ENCODE results near the gene RASSF7.

Gene RASSF7

GRCh38 chr11:532527-532985 lies 28.2 kb upstream of the RASSF7 start:
- intact Hi-C loops (cut with DNase I; ENCODE audit: low total_unique reads) = loop anchor here (2.0 to 10.0 kb wide), 2 partner anchors 78 to 228 kb away; partner anchors contain the start of gene IFITM2
- Histone ChIP-seq H3K9me3 (no peaks in the 10 kb centered on the region), H3K4me1 (peaks cover 3 to 40% (median 32%) of the 10 kb centered on the region in 4 donors), H3K36me3 (peaks cover 22 to 45% (median 24%) of the 10 kb centered on the region in 3 donors), H3K27ac (no peak overlapping the region), H3K4me3 (no peak overlapping the region), H3K27me3 (peaks cover 0 to 7% of the 10 kb centered on the region in 2 donors)
- peak in 1 of 2 donors; percentile 68 for DNase-seq
- no peak for TF ChIP-seq CTCF (IDR thresholded peaks at IDR 0.05)

DNA sequence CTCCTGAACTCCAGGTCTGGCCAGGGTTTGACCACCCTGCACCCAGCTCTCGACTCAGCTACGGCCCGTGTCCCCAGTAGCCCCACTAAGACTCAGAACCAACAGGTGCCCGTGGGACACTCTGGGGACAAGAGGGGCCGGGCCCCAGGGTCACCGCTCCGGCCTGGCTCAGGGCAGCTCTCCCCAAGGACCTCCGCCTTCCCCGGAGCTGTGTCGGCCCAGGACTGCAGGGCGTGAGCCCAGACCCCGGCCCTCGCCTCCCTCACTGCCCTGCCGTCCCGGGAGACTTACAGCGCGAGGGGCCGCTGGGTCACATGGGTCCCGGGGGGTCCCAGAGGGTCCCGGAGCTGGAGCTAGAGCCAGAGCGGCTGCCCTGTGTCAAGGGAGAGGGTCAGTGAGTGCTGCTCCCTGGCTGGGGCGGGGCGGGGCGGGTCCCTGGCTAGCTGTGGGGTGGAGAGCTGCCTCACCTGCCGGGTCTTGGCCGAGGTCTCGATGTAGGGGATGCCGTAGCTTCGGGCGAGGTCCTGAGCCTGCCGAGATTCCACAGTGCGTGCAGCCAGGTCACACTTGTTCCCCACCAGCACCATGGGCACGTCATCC lies 27.7 kb upstream of the RASSF7 start:
- DNase-seq = peak in 1 of 2 donors; percentile 65

GRCh38 chr11:533586-534395 lies 27.0 kb upstream of the RASSF7 start:
- peak overlapping the region; percentile 81 to 98 for H3K4me3 ChIP-seq
- peaks cover 3 to 44% (median 34%) of the 10 kb centered on the region in 4 donors for H3K4me1 ChIP-seq
- peaks cover 22 to 45% (median 24%) of the 10 kb centered on the region in 3 donors for H3K36me3 ChIP-seq
- intact Hi-C loops (cut with DNase I; ENCODE audit: low total_unique reads) = loop anchor here (2.0 to 10.0 kb wide), 2 partner anchors 77 to 229 kb away; partner anchors contain the start of gene IFITM2
- H3K9me3 ChIP-seq = no peaks in the 10 kb centered on the region
- H3K27me3 ChIP-seq = peaks cover 0 to 11% of the 10 kb centered on the region in 2 donors
- DNase-seq = peak in 1 of 2 donors; percentile 68
- TF ChIP-seq CTCF (IDR thresholded peaks at IDR 0.05) = no peak
- peak overlapping the region; percentile 76 to 78 for H3K27ac ChIP-seq

More for the DNA sequence above, 27.7 kb upstream of the RASSF7 start:
- Histone ChIP-seq H3K4me3 (no peak overlapping the region), H3K27ac (no peak overlapping the region), H3K27me3 (peaks cover 0 to 11% of the 10 kb centered on the region in 2 donors), H3K9me3 (no peaks in the 10 kb centered on the region), H3K36me3 (peaks cover 22 to 45% (median 24%) of the 10 kb centered on the region in 3 donors), H3K4me1 (peaks cover 3 to 44% (median 34%) of the 10 kb centered on the region in 4 donors)
- intact Hi-C loops (cut with DNase I; ENCODE audit: low total_unique reads) = loop anchor here (2.0 to 10.0 kb wide), 2 partner anchors 78 to 228 kb away; partner anchors contain the start of gene IFITM2
- no peak for TF ChIP-seq CTCF (IDR thresholded peaks at IDR 0.05)

DNA sequence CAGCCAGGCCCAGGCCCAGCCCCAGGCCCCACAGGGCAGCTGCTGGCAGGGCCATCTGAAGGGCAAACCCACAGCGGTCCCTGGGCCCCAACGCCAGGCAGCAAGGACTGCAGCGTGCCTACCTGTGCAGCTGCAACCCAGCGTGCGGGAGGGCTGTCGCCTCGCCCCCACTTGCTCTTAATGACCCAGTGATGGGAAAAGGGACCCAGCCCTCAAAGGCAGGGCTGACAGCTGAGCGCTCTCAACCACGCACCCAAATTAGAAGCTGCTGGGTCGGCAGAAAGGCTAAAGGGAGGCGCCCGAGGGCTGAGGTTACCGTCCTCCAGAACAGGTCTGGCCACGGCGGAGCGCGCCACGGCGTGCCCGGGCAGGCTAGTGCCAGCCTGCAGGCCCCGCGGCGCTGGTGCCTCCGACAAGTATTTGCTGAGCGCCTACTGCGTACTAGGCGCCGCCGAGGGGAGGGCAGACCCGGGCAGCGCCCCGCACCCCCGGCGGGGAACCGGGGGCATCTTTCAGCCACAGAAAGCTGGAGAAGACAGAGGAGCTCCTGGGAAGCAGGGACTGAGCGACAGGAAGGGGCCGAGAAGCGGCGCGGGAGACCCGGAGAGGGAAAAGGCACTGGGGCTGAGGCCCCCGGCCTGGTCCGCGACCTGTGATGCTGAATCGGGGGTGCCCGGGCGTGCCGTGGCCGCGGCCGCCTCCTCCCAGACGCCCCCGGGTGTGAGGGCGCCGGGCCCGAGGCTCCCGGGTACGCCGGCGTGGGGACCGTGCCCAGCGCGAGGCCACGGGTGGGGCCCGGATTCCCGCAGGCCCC lies 26.2 kb upstream of the RASSF7 start:
- peaks cover 0 to 11% of the 10 kb centered on the region in 2 donors for H3K27me3 ChIP-seq
- peak overlapping the region; percentile 76 to 78 for H3K27ac ChIP-seq
- DNase-seq = peak in 1 of 2 donors; percentile 70
- peaks cover 22 to 38% (median 24%) of the 10 kb centered on the region in 3 donors for H3K36me3 ChIP-seq
- TF ChIP-seq CTCF (IDR thresholded peaks at IDR 0.05) = no peak
- no peaks in the 10 kb centered on the region for H3K9me3 ChIP-seq
- peak overlapping the region; percentile 81 to 98 for H3K4me3 ChIP-seq
- peaks cover 3 to 44% (median 34%) of the 10 kb centered on the region in 4 donors for H3K4me1 ChIP-seq
- intact Hi-C loops (cut with DNase I; ENCODE audit: low total_unique reads) = loop anchor here (10.0 kb wide), 1 partner anchor 230 kb away; the partner anchor contains the start of gene IFITM2

- peak overlapping the region; percentile 76 to 78 for H3K27ac ChIP-seq
- H3K4me1 ChIP-seq = peaks cover 3 to 44% (median 34%) of the 10 kb centered on the region in 4 donors
- DNase-seq = no peak
- intact Hi-C loops (cut with DNase I; ENCODE audit: low total_unique reads) = loop anchor here (10.0 kb wide), 1 partner anchor 230 kb away; the partner anchor contains the start of gene IFITM2
- H3K36me3 ChIP-seq = peaks cover 22 to 32% (median 24%) of the 10 kb centered on the region in 3 donors
- peaks cover 0 to 11% of the 10 kb centered on the region in 2 donors for H3K27me3 ChIP-seq
- peak overlapping the region; percentile 81 to 98 for H3K4me3 ChIP-seq
- no peak for TF ChIP-seq CTCF (IDR thresholded peaks at IDR 0.05)
- H3K9me3 ChIP-seq = no peaks in the 10 kb centered on the region
Measured at GRCh38 chr11:535210-535518, 25.6 kb upstream of the RASSF7 start.
